ENCODE results near the gene MYOCOS.

Gene MYOCOS

DNA sequence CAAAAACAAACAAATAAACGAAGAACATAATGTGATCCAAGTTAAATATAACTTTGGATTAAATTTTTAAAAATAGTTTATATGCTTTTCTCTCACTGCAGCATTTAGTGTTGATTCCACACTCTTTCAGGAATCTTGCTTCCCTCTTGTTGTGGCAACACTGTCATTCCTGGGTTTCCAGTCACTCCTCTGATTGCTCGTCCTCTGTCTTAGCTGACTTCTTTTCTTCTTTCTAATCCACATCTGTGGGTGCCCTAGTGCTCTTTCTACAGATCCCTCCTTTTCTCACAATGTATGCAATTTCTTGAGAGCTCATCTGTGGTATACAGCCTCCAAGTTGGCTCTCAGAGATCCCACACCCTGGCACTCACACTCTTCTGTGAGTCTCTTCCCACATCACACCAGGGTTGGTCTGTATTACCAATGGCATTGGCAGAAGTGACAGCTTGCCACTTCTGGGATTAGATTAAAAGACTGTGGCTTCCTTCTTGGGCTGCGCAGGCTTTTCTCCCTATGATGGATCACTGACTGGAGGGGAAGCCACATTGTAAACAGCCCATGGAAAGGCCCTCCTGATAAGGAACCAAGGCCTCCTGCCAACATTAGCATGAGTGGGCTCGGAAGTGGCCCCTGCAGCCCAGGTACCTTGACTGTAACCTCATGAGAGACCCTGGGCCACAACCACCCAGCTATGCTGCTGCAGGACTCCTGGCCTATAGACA is 42.0 kb downstream of the MYOCOS start:
- no peak for DNase-seq

DNA sequence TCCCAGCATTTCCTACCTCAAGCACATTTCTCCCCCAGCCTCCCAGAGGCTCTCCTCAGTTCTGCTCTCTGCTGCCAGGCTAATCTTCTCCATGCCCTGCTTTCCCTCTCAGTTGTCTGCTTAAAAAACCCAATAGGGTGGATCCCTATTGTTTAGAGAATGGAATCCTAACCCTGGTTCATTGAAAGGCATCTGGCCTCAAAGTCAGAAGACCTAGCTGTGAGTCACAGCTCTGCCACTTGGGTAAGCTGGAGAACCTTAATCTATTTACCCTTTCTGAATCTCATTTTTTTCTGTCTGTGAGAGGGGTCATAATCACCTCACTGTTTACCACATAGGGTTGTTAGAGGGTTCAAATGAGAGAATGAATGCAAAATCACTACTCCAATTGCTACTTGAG is 42.9 kb downstream of the MYOCOS start:
- DNase-seq: no peak

DNA sequence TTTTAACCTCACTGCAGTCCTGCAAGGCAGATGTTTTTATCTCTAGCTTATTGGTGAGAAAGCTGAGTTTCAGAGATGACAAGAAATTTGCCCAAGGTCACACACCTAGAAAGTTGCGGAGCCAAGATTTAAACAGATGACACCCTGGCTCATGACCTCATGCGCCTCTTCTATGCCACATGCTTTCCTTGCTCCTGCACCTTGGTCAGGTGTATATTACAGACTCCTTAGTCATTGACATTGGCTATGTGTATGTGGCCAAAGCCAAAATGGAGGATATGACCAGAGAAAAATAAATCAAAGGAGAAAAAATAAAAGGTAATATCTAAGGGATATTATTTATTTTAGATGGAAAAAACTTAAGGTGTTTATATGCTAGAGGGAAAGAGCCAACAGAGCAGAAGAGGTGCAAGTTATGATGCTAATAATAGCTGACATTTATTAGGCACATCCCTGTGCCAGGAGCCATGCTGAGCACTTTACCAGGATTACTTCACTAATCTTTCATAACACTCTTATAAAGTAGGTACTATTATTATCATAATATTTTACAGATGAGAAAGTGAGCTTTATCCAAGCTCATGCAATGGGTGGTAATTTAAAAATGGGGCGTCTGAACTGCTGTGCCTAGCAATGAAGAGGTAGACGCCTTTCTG is 44.2 kb downstream of the MYOCOS start:
- no peak for DNase-seq

DNA sequence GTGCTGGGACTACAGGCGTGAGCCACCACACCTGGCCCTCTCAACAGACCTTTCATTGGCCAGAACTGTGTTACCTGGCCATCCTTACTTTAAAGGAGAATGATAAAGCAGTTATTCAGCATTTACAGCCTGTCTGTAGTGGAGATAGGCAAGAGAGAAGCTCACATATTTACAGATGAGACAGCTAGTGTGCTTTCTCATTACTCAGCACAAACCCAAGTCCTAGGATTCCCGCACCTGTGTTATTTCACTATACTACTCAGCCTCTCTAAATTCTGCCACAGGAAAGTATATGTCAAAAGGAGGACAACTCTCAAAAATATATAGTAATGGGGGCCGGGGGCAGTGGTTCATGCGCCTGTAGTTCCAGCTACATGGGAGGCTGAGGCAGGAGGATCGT is 46.3 kb downstream of the MYOCOS start:
- DNase-seq: no peak

DNA sequence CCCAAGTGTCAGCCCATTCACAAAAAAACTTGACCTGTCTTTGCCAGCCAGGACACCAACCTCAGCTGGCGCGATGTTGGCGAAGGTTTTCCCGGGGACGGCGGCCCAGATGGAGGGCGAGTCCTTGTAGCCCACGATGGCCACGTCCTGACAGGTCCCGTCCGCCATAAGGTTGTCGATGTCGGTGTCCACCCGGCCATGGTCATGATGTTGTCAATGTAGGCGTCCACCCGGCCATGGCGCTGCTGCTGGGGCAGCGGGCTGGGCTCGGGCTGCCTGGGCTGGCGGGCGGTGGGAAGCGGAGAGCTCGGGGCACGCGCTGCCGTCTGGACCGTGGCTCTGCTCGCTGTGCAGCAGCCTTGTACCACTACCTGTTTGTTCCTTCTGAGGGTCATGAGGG is 48.7 kb downstream of the MYOCOS start:
- DNase-seq: no peak

DNA sequence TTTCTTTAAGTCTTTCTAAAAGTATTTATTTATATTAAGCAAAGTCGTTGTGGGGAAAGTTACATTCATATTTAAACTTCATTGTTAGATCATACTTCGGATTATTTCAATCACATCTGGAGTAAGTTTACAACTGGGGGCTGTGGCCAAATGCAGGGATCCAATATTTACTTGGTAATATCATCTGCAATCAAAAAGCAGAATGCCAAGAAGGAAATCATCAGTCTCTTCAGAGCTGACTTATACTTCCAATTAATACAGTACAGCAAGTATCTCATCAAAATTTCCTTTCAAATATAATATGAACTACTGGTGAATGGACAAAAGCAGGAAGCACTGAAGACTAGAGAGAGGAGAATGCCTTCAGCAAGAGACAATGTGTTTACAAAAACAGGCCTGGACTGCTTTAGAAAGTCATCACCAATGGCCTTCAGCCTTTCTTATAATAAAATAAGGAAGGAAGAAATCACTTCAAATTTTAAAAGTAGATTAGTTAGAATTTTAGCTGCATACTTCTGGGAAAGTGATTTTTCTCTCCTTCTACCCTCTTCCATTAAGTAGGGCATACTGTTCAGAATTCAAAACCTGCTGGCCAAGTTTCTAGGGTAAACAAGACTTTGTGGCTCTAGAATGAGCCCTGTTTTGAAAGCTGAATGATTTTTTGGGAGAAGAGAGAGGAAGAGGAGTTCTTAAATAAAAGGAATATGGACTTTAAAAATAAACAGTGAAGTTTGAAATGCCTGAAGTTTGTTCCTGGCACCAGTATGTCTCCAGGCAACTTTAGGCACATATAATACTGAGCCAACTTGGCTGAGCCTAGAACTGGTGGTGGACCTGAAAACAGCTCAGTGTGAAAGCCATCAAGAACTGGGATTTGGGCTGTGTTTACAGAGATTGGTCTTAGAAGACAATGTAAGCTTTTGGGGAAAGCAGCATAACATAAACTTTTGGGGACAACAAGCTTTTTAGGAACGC is 52.7 kb downstream of the MYOCOS start:
- DNase-seq: no peak
